Stimulated activated CD8-positive, alpha-beta memory T cell treated with anti-CD3 and anti-CD28 coated beads, Interleukin-12 subunit alpha, Interleukin-12 subunit beta, amount 100 ng/mL, for 1 hour (primary cell): ENCODE results near the gene DYNLT1.
"Not testable (repeated sequence)": the region's sequence is repeated elsewhere in the genome, so short reads cannot be mapped to it uniquely, and the experiment has no call there.

Experiments used
- DNase-seq: peaks from one replicate; pipeline ENCODE4 v3.0.0-alpha.2; 2020; ENCODE audit warnings: low read depth

DYNLT1 gene

DNA sequence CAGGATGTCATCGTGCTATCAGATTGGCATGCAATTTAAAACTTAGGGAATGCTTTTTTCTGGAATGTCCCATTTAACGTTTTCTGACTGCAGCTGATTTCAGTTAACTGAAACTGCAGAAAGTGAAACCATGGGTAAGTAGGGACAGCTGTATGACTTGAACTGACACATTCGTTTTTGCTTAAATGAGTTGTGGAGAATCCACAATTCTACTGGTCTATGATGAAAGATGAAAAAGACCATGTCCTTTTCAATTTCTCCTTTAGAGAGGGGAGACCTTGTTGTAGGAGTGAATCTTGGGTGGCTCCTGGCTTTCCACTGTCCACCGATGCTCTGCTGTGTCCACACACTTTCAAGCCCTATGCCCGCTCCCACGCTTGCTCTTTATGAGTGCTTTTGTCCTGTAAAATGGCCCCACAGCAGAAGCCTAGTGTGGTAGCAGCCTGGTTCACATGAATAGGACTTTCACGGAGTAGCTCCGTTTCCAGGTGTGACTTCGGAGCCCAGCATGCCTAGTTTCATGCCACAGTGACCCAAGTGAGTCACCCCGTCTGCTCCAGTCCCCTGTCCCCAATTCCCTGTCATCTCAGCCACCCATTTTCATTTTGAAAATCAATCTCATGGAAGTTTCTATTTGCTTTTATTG, 21.9 kb downstream of the DYNLT1 start:
- no peak for DNase-seq

DNA sequence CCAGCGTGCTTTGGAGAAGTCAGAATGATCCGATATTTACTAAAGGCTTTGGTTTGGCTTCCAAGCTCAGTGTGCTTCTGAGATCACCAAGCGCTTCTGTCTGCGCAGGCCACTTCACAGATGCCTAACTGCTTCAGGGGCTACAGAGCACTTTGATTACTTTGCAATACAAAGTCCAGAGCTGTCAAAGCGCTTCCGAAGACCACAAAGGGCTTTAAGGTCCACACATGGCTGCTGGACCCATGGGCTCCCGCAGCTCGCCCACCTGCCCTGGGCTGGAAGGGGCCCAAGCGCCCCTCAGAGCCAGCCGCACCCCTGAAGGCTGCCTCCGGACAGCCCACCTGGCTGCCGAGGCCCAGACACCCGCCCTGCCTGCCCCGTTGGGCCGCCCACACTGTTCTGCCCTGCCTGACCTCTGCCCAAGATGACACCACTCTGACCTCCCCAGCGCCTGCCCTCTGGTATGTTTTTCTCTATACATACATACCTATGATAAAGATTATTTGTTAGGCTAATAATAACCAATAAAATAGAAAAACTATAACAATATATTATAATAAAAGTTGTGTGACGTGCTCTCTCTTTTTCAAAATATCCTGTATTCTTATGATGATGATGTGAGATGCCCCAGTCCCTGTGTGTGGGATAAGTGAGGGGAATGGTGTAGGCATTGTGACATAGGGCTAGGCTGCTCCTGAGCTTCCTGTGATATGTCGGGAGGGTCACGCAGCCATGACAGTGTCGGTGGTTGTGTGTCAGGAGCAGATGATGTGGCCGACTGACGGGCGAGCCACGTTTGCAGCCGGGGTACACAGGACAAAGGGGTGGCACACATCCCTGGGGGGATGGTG, 22.6 kb downstream of the DYNLT1 start:
- DNase-seq = no peak

DNA sequence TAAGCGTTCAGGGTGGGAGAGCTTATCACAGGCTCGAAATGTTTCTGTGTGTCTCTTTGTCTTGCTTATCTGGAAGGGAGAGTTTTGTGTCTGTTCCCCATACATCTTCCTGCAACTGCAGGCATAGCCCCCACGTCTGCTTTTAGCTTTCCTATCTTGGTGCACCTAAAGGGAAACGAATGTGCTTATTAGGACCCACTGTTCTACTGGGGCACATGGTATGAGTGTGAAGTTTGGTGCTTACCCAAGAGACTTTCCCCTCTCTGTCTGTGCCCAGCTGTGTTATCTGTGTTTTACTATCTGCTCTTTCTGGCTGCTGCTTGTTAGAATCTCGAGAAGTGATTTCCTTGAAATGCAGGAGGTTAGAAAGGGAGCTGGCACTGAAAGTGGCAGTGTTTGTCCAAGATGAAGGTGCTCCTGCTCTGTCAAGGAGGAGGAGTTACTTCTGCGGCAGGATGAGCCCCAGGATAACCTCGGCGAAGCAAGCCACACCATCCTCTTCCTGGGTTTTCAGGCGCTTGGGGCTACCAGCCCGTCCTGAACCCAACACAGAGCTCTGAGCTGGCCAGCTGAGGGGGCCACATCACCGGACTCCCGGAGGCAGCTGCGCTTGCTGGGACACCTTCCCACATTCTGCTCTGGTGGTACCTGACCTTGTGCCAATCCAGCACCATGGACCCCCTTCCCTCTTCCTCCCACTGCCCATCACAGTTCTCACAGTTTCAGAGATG, 23.4 kb downstream of the DYNLT1 start:
- DNase-seq = no peak

DNA sequence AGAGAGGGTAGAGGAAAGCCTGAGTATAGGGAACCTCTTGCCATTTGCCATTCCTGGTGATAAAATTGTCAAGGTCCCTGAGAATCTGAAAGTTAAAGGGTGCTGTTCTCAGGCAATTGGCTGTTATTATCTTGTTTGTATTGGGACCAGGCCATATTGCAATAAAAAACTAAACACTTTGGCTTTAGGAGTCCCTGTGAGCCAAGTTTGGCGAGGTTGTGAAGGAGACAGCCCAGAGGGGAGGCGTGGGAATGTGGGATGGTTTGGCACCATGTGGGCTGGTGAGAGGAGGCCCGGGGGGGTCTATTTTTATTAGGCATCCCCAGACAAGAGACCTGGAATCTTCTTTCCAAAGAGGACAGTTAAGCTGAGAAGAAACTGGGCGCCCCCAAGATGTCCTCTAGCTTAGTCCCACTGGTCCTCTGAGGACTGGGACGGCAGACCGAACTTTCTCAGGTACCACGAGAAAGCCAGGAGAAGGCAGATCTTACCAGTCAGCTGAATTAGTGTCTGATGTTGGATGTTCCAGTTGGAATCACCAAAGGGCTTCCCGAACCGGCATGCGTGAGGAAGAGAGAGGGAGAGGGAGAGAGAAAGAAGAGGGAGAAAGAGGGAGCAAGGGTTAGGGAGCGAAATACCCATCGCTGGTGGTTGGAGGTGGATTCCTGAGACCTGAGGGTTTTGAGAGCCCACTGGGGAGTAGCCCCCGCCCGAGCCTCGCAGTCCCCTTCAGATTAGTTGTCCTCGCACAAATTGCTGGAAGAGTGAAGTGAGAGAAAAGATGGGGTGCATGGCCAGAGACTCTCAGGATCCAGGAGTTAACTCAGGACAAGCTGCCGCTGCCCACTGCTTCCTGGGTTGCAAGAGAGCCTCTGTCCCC, 24.4 kb downstream of the DYNLT1 start:
- DNase-seq = no peak

DNA sequence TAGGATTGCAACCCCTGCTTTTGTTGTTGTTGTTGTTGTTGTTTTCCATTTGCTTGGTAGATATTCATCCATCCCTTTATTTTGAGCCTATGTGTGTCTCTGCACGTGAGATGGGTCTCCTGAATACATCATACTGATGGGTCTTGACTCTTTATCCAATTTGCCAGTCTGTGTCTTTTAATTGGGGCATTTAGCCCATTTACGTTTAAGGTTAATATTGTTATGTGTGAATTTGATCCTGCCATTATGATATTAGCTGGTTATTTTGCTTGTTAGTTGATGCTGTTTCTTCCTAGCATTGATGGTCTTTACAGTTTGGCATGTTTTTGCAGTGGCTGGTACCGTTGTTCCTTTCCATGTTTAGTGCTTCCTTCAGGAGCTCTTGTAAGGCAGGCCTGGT, 26.3 kb downstream of the DYNLT1 start:
- DNase-seq = not testable (repeated sequence)

DNA sequence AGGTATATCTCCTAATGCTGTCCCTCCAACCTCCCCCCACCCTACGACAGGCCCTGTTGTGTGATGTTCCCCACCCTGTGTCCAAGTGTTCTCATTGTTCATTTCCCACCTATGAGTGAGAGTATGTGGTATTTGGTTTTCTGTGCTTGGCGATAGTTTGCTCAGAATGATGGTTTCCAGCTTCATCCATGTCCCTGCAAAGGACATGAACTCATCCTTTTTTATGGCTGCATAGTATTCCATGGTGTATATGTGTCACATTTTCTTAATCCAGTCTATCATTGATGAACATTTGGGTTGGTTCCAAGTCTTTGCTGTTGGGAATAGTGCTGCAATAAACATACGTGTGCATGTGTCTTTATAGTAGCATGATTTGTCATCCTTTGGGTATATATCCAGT, 29.9 kb downstream of the DYNLT1 start:
- not testable (repeated sequence) for DNase-seq

DNA sequence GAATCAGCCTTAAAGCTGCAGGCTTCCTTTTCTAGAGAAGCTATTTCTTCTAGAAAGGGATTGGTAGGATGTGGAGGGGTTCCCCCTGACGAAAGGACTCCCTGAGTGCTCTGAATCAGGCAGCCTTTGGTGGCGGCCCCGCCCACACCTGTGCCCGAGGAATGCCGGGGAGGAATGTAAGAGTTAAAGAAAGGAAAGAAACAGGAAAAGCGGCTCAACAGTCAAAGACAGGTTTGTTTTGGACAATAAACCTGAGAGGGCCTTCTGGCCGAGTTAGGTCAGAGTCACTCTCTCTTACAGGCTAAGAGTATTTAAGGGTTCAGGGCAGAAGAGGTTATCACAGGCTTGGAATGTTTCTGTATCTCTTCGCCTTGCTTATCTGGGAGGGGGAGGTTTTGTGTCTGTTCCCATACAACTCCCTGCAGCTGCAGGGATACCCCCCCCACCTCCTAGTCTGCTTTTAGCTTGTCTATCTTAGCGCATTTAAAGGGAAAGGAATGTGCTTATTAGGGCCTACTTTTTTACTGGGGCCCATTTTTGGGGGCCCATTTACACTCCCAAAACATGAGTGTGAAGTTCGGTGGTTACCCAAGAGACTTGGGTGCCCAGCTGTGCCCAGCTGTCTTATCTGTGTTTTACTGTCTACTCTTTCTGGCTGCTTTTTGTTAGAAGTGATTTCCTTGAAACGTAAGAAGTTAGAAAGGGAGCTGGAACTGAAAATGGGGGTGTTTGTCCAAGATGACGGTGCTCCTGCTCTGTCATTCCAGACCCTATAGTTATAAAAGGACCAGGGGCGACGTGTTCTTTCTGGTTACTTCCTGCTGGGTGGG, 32.8 kb downstream of the DYNLT1 start:
- DNase-seq = no peak

DNA sequence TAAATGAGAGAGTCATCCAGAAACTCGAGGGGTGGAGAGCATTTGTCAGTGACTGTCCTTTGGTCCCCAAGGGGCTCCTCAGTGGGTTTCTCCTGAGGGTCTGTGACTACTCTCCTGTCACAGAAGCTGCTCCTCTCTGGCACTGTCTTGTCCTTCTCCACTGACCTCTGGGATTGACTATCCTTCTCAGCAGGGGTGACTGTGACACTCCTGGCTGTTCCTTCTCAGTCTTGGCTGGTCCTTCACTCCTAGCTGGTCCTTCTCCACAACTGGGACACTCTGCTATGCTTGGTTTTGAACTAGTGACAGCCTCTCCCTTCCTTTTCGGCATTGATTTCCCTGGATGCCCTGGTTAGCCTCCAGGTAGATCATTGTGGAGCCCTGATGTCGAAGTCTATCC, 33.5 kb downstream of the DYNLT1 start:
- DNase-seq = no peak

DNA sequence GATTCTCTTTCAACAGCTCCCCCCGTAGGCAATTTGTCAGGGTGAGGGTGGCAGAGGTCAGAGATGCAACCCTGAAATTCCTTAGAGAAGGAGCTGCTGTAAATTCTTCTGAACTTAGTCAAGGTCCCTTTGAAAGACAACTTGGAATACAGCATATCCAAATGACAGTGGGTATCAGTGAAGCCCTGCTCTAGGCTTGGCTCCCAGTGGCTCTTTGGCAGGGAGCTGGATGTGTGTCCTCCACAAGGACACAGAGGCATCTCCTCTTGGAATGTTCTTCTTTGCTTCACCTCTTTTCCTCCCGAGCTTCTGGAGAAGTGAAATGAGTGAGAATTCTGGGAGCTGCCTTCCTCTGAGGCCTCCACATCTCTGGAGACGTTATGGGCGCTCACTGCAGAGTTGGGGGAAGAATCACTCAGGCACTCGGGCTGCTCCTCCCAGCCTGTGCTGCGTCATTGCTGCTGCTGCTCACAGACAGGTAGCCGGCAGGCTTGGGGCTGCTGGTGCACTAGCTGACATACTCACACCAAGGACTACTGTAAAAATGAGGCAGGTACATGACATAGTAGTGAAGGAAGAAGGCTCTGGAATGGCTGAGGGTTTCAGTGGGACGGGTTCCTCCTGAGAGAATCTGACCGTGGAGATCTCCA, 34.1 kb downstream of the DYNLT1 start:
- no peak for DNase-seq

DNA sequence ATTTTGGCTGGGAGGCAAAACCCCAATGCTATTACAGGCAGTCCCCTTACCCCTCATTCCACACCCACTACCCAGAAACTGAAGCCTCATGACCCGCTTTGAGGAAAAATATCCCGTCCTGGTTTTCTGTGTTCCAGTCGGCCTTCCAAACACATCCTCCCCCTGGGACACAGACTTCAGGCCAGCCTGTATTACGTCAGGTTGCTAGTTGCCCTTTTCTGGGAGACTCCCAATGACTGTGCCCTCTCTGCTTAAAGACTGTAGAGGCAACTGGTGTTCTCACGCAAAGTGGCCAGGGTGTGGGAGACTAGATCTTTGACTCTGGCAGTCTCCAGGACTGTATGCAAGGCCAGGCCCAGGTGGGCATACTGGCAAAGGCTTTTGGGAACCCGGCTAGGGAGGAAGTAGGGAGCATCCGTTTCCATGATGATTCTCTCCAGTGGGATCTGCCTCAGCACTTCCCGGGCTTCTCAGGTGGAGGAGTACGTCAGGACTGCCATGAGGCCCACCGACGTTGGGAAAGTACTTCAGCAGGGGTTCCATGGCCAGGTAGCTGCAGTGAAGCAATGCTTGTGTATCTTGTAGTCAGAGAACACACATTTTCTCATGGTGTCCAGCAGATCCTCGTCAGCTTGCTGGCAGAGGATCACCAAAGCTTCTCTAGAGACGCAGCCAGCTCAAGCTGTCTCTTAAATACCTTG, 34.9 kb downstream of the DYNLT1 start:
- no peak for DNase-seq

DNA sequence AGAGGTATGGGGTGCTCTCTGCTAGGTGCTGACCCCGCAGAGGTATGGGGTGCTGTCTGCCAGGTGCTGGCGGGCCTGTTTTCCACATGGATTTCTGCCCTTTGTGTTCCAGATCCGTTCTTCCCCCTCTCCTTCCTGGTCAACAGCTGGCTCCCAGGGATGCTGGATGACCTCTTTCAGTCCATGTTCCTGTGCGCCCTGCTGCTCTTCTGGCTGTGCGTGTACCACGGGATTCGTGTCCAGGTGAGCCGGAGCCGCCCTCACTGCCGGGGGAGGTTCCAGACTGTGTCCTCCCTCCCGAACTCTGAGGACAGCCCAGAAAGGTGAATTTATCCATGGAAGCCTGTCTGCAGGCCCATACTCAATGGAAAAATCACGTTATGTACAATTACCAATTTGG, 36.3 kb downstream of the DYNLT1 start:
- no peak for DNase-seq

DNA sequence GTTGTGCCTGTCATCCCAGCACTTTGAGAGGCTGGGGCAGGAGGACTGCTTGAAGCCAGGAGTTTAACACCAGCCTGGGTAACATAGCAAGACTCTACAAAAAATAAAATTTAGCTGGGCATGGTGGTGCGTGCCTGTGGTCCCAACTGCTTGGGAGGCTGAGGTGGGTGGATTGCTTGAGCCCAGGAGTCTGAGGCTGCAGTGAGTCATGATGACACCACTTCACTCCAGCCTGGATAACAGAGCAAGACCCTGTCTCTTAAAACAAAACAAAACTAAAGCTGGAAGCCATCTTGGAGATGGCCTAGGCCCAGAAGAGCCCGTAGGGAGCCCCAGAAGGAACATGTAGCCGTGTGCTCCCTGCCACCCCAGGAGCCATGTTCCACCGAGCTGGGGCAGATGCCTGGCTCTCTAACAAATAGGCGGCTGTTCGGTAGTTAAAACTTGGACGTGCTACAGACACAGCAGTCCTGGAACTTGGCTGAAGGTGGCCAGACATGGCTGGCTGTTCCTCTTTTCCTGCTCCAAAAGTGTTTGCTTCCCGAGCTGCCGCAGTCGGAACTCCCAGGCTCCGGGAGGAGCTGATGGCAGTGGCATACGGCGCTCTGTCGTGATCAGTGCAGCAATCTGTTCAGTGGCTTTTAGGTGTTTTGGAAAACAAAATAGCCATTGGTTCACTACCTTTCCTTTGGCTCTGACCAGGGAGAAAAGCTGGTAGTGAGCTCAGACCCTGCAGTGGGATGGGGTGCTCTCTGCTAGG, 37.0 kb downstream of the DYNLT1 start:
- DNase-seq = no peak

DNA sequence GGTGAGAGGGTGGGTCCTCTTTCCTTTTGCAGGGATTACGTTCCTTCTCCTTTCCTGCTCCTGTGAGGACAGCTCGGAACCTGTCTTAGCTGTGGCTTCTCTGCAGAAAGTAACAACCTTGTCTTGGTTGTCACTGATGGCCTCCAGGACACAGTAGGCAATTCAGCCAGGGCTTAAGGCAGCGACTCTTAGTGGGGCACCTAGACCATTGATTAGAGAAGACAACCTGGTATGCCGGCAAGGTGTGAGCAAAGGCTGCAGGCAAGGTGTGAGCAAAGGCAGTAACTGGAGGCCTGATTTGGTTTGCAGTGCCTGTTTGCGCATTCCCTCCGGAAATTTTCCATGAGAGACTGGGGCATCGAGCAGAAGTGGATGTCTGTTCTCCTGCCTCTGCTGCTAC, 37.6 kb downstream of the DYNLT1 start:
- no peak for DNase-seq

DNA sequence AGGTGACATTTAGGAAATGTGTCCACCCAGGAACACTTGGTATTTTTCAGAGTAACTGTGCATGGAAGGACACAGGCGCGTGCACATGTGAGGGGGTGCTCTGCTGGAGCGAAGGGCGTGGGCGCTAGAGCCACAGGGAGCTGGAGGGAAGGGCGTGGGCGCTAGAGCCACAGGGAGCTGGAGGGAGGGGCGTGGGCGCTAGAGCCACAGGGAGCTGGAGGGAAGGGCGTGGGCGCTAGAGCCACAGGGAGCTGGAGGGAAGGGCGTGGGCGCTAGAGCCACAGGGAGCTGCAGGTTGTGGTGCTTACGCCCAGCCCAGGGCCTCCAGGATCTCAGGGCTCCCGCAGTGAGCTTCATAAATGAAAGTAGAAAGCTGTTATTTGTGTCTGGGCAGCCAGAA, 38.5 kb downstream of the DYNLT1 start:
- not testable (repeated sequence) for DNase-seq

DNA sequence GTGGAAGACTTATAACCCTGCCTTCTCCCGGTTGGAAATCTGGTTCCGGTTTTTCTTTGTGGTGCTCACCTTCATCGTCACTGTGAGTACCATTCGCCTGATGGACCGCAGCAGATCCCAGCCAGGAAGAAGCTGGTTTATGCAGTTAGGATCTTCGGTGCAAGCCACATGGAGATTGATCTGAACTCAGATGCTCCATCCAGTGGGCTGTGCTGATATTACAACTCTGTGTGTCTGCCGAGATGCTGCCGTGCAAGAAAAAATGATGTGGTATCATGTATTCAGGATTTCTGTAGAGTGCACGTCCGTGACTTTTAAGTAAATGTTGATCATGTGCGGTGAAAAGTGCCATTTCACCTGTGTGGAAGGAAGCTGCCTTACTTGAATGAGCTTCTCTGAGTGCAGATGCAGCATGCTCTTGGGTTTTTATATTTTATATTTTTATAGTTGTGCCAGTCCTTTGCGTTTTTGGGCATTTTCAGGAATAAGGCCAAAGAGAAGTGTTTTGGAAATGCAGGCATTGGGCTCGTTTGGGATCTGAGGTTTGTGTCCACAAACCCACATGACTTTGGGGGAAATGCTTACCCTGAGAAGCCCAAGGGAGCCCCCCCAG, 39.2 kb downstream of the DYNLT1 start:
- peak; percentile 13 for DNase-seq

DNA sequence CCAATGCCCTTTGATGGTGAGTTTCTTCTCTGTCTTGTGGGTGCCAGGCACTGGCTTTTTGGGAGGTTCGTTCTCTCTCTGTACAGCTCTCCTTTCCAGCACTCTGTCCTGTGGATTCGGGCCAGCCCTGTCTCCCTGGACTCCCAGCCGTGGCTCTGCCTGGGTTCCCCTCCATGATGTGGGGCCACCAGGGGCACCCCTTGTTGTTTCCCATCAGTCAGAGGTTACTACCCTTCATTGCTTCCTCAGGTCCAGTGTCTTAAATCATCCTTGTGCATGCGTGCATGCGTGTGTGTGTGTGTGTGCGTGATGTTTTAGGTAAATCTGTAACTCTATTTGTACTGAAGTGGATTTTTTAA, 40.5 kb downstream of the DYNLT1 start:
- DNase-seq = no peak

DNA sequence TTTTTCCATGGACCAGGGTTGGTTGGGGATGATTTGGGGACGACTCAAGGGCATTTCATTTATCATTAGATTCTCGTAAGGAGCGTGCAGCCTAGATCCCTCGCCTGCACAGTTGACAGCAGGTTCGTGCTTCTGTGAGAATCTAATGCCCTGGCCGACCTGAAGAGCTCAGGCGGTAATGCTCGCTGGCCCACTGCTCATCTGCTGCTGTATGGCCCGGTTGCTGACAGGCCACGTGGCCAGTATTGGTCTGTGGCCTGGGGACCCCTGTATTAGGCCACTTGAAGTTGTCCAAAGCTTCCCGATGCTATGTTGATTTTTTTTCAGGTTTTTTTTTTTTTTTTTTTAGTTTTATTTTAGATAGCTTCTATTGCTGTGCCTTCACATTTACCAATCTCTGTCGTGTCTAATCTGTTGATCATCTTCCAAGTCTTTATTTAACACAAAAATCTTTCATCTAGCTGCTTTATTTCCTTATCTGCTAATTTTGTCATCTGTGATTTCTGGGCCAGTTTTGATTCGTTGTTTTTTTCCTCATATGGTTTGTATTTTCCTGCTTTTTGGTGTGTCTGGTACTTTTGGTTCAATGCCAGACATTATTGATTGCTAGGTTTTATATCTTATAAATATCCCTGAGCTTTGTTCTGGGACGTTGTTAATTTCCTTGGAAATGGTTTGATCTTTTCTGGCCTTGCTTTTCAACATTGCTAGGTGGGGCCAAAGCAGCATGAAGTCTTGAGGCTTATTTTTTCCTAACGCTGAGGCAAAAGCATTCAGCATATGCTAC, 41.1 kb downstream of the DYNLT1 start:
- DNase-seq = no peak

DNA sequence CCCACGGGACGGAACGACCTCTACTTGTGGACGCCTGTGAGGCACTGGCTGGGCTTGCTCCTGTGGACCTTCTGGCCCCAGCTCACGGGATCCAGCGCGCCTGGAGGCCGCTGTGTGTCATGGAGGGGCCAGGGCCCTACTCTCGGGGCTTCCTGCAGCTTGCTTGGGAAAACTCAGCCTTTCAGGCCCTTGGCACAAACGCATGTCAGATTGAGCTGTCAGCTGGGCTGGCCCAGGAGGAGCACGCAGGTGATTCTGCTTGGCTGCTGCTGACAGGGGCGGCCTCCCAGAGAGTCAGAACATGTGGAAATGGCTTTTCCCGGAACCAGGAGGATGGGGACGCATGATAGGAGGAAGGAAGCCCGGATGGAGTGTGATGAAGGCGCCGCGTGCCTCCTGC, 44.9 kb downstream of the DYNLT1 start:
- no peak for DNase-seq
